GM12878 (cell line): ENCODE data around the gene VWA3A.

Source experiments
- BHLHE40 ChIP-seq, 2 experiments: fragments of 450-650 bp in 1 of 2; IDR thresholded peaks; 2 replicates each; pipeline ENCODE4 v1.6.1; 2011 to 2017; ENCODE audit warnings: low read depth in 2 of 2, borderline replicate concordance in 1 of 2, improper control_type of control experiment in 1 of 2, low read length in 1 of 2, mild to moderate bottlenecking in 1 of 2
- CBX3 ChIP-seq: fragments of 200-600 bp; sonication (generic); IDR thresholded peaks from 2 replicates; pipeline ENCODE4 v1.6.1; 2016; ENCODE audit warnings: low read depth, borderline replicate concordance
- CTCF ChIP-seq, 3 experiments: IDR thresholded peaks in 2 of 3; conservative IDR thresholded peaks in 1 of 3; 2 replicates each; pipeline ENCODE4 v1.5.1; 2011; ENCODE audit warnings: low read depth in 3 of 3, low read length in 3 of 3, mild to moderate bottlenecking in 3 of 3, control low read depth in 2 of 3, moderate library complexity in 2 of 3, inconsistent platforms in 1 of 3, mixed read lengths in 1 of 3; ENCODE audit not compliant: control insufficient read depth in 2 of 3, insufficient read depth in 1 of 3; ENCODE audit errors: extremely low read depth in 1 of 3
- HCFC1 ChIP-seq: fragments of 150-350 bp; IDR thresholded peaks from 2 replicates; pipeline ENCODE4 v1.6.1; 2014; ENCODE audit warnings: low read length
- JUND ChIP-seq: IDR thresholded peaks from 2 replicates; pipeline ENCODE4 v1.6.1; 2012; ENCODE audit warnings: low read depth, mild to moderate bottlenecking, low read length, improper control_type of control experiment, moderate library complexity
- TAF1 ChIP-seq: IDR thresholded peaks from 2 replicates; pipeline ENCODE4 v1.6.1; 2011; ENCODE audit warnings: mild to moderate bottlenecking, low read depth, low read length, borderline replicate concordance
- ZBTB33 ChIP-seq: fragments of 450-650 bp; IDR thresholded peaks from 2 replicates; pipeline ENCODE4 v1.6.1; 2017; ENCODE audit warnings: mild to moderate bottlenecking
- TF ChIP-seq, protein P1 (sequence below): fragments of 450-650 bp; IDR thresholded peaks from 2 replicates; pipeline ENCODE4 v1.6.1; 2016; ENCODE audit warnings: mild to moderate bottlenecking

DNA sequence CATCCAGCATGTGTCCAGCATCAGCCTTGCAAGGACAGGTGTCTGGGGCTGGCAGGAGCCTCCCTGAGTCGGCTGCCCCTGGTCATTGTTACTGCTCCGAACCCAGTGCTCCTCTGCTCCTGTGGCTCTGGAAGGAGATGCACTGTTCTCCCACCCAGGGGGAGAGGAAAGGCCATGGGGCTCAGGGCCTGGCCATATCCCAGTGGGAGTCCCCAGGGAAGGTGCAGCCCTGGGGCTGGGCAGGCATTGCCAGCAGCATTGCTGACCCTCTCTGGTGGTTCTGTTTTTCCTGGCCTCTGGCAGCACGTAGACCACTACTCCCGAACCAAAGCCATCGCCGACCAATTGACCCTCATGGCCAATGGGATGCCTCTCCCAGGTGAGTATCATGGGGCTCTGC is 79.6 kb downstream of the VWA3A start:
- TF ChIP-seq CTCF (IDR thresholded peaks at IDR 0.05 in 2 of 3, conservative IDR thresholded peaks at IDR 0.05 in 1 of 3; ENCODE audit: control insufficient read depth in 2 of 3, extremely low read depth in 1 of 3, insufficient read depth in 1 of 3, low read depth in 3 of 3, low read length in 3 of 3) (no peak), HCFC1 (no peak), TAF1 (no peak), CBX3 (no peak), ZBTB33 (no peak), BHLHE40 (IDR thresholded peaks at IDR 0.05; ENCODE audit: borderline replicate concordance in 1 of 2, low read depth in 2 of 2, low read length in 1 of 2) (no peak), JUND (no peak)
- TF ChIP-seq, protein P1, sequence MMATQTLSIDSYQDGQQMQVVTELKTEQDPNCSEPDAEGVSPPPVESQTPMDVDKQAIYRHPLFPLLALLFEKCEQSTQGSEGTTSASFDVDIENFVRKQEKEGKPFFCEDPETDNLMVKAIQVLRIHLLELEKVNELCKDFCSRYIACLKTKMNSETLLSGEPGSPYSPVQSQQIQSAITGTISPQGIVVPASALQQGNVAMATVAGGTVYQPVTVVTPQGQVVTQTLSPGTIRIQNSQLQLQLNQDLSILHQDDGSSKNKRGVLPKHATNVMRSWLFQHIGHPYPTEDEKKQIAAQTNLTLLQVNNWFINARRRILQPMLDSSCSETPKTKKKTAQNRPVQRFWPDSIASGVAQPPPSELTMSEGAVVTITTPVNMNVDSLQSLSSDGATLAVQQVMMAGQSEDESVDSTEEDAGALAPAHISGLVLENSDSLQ, result no peak
